ENCODE measurements around the gene F12. TPM values are rescaled to one million over a fixed set of nuclear protein-coding genes. Genes with fewer than 3 reads are reported as not detected.

F12 gene
- total RNA-seq, 1 donor from 2014 or later: 4.3 TPM

GRCh38 chr5:177357459-177358351 is 51.7 kb downstream of the F12 start, which contains the start of gene RGS14:
Gene RGS14 (plus strand): TSS chr5:177357924. CDS start chr5:177358025, 101 bp downstream.
- no peak for DNase-seq (ENCODE audit: extremely low read depth, low read depth, low spot score)

- no peak for DNase-seq (ENCODE audit: extremely low read depth, low read depth, low spot score)
These were observed 52.3 kb downstream of the F12 start for GRCh38 chr5:177357146-177357458.

- no peak for DNase-seq (ENCODE audit: extremely low read depth, low read depth, low spot score)
These were observed 52.6 kb downstream of the F12 start for GRCh38 chr5:177356746-177357145.

- DNase-seq (ENCODE audit: extremely low read depth, low read depth, low spot score): no peak
These were observed 53.5 kb downstream of the F12 start for GRCh38 chr5:177355868-177356168.

- no peak for DNase-seq (ENCODE audit: extremely low read depth, low read depth, low spot score)
These were observed 54.0 kb downstream of the F12 start for GRCh38 chr5:177355162-177355867.

GRCh38 chr5:177354711-177355110 is 54.7 kb downstream of the F12 start:
- DNase-seq (ENCODE audit: extremely low read depth, low read depth, low spot score): no peak

GRCh38 chr5:177354256-177354655 is 55.1 kb downstream of the F12 start:
- no peak for DNase-seq (ENCODE audit: extremely low read depth, low read depth, low spot score)

- no peak for DNase-seq (ENCODE audit: extremely low read depth, low read depth, low spot score)
These were observed 56.3 kb downstream of the F12 start for GRCh38 chr5:177353093-177353492.

Other genes starting within 250 kb of the F12 start
- gene RAB24, start 105.8 kb downstream of the F12 start, total RNA-seq: 30.8 and 36.8 TPM in 2 replicates
- gene PRELID1, start 105.8 kb downstream of the F12 start, total RNA-seq: 145 and 147 TPM in 2 replicates
- 6.0 and 12.3 TPM in 2 replicates for gene MXD3, start 97.7 kb downstream of the F12 start, total RNA-seq
- gene LMAN2, start 57.9 kb downstream of the F12 start, total RNA-seq: 295 and 316 TPM in 2 replicates
- 9.8 and 12.8 TPM in 2 replicates for gene RGS14, start 51.6 kb downstream of the F12 start, total RNA-seq
- gene SLC34A1, start 25.1 kb downstream of the F12 start, total RNA-seq: not detected in 2 replicates
- not detected in 2 replicates for gene PFN3, start 8.9 kb downstream of the F12 start, total RNA-seq
- 21.7 and 27.5 TPM in 2 replicates for gene GRK6, start 17.1 kb upstream of the F12 start, total RNA-seq
- 13.5 and 20.0 TPM in 2 replicates for gene PRR7, start 37.2 kb upstream of the F12 start, total RNA-seq
- gene DBN1, start 64.1 kb upstream of the F12 start, total RNA-seq: 300 and 362 TPM in 2 replicates
- 341 and 346 TPM in 2 replicates for gene PDLIM7, start 88.0 kb upstream of the F12 start, total RNA-seq
- gene DOK3, start 100.3 kb upstream of the F12 start, total RNA-seq: 11.2 and 15.6 TPM in 2 replicates
- 102 and 115 TPM in 2 replicates for gene DDX41, start 107.4 kb upstream of the F12 start, total RNA-seq
- 30.2 and 55.1 TPM in 2 replicates for gene FAM193B, start 145.0 kb upstream of the F12 start, total RNA-seq
- 247 and 332 TPM in 2 replicates for gene TMED9, start 182.6 kb upstream of the F12 start, total RNA-seq
- 36.8 and 47.9 TPM in 2 replicates for gene B4GALT7, start 190.6 kb upstream of the F12 start, total RNA-seq